Breast epithelium (tissue), 3 donors: ENCODE data around the gene CNBD2.

Experiments
- POLR2AphosphoS5 ChIP-seq, 3 donors: sonication (generic); formaldehyde crosslinking; IDR thresholded peaks; one replicate each; pipeline ENCODE4 v1.6.1; 2017; ENCODE audit warnings: antibody characterized with exemption in 3 of 3
- TF ChIP-seq, protein P1 (sequence below), 3 donors: fragments of 450-650 bp; IDR thresholded peaks; one replicate each; pipeline ENCODE4 v1.5.1; 2016 to 2017; ENCODE audit warnings: antibody characterized with exemption in 3 of 3, mild to moderate bottlenecking in 3 of 3, moderate library complexity in 3 of 3

DNA sequence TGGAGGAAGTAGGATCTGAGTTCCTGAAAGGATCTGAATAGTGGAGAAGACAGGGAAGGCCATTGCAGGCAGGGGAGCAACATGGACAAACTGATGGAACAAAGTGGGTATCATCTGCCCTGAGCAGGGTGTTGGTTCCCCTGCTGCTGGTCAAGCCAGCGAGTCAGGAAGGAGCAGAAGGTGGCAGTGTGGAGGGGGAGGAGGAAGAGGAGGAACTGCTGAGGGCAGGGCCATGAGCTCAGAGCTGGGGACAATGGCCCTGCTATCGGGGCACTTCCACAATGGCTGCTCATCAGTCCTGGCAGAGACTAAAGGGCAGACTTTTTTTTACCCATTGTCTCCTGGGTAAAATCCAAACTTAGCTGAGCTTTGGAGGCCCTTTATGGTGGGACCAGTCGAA lies 13.6 kb downstream of the CNBD2 start:
- TF ChIP-seq, protein P1, sequence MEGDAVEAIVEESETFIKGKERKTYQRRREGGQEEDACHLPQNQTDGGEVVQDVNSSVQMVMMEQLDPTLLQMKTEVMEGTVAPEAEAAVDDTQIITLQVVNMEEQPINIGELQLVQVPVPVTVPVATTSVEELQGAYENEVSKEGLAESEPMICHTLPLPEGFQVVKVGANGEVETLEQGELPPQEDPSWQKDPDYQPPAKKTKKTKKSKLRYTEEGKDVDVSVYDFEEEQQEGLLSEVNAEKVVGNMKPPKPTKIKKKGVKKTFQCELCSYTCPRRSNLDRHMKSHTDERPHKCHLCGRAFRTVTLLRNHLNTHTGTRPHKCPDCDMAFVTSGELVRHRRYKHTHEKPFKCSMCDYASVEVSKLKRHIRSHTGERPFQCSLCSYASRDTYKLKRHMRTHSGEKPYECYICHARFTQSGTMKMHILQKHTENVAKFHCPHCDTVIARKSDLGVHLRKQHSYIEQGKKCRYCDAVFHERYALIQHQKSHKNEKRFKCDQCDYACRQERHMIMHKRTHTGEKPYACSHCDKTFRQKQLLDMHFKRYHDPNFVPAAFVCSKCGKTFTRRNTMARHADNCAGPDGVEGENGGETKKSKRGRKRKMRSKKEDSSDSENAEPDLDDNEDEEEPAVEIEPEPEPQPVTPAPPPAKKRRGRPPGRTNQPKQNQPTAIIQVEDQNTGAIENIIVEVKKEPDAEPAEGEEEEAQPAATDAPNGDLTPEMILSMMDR (IDR thresholded peaks at IDR 0.05) = no peak
- no peak for TF ChIP-seq POLR2AphosphoS5 (IDR thresholded peaks at IDR 0.05)
